Stimulated activated CD4-positive, alpha-beta T cell treated with anti-CD3 and anti-CD28 coated beads, Interleukin-2, amount 100 ng/mL, for 48 hours (primary cell): ENCODE measurements around the gene TAF1C.
"Not testable (repeated sequence)": the region's sequence is repeated elsewhere in the genome, so short reads cannot be mapped to it uniquely, and the experiment has no call there.

Source experiments
- DNase-seq, 2 donors: peaks; one replicate each; pipeline ENCODE4 v3.0.0-alpha.2; 2020

TAF1C gene

DNA sequence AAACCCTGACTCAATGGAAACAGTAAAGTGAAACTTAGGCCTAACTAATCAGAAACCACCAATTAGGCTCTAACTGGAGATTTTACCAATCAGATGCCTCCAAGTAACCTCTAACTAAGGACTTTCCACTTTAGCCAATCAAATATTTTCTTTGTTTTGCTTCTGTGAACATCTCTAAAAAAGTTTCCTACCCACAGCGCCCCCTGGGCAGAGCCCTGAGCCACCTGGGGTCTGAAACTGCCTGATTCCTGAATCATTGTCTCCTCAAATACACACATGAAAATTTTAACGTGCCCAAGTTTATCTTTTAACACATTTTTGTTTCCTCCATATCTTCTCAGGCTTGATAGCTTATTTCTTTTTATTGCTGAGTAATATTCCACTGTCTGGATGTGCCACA is 23.1 kb upstream of the TAF1C start:
- DNase-seq, result no peak

DNA sequence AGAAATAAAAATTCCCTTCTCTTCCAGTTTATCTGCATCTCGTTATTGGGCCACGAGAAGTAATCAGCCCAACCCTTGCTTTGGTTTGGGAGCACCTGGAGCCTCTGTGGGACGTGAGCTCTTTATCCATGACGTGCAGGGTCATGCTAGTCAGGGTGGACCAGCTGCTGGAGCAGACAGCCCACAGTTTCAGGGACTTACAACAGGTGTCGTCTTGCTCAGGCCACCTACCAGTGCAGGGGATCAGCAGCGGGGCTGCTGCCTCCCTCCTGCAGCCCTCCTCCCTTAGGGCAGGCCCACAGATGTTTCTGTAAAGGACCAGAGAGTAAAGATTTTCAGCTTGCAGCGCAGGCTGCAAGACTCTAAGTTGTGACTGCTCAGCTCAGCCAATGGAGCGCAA is 21.0 kb upstream of the TAF1C start:
- no peak for DNase-seq

DNA sequence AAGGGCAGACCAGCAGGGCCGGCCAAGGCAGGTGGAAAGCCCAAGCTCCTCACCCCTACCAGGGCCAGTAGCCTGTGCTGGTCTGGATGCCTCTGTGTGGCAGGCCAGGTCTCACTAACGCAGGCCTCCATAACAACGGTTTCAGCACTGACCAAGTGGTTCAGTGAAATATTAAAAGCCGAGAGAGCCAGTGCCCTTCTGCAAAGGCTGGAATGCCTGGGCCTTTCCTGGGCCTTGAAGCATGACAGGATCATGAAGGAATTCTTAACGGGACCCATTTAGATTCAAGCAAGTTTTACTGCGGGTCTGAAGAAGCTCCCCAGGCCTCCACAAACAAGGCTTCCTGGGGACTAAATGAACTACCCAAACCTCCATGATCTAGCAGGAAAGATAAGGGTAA is 20.4 kb upstream of the TAF1C start:
- no peak for DNase-seq

DNA sequence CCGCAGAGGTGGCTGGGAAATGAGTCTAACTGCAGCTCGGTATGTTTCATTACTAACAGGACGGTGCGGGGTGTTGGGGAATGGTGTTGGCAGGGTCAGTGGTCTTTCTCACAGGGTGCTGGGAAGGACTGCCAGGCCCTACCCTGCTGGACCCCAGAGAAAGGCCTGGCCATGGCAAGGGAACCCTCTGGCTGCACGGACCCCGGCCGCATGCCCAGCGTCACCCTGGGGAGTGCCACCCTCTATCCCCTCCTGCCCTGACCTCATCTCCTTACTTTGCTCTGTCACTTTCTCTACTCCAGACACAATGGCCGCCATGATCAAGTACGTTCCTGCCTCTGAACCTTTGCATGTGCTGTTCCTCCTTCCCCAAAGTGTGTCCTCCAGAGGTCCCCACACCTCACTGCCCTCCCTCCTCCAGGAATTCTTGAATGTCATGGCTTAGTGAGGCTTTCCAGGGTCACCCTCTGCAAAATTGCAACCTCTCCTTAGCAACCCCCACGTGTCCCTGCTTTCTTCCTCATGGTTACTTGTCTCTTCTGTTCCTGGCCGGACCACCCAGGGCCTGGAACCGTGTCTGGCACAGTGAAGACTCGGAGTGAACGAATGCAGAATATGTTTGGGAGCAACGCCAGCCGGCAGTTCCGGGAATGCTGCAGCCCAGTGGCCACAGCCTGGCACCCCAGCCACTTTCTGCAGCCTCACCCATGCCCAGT is 19.3 kb upstream of the TAF1C start:
- DNase-seq, result no peak

DNA sequence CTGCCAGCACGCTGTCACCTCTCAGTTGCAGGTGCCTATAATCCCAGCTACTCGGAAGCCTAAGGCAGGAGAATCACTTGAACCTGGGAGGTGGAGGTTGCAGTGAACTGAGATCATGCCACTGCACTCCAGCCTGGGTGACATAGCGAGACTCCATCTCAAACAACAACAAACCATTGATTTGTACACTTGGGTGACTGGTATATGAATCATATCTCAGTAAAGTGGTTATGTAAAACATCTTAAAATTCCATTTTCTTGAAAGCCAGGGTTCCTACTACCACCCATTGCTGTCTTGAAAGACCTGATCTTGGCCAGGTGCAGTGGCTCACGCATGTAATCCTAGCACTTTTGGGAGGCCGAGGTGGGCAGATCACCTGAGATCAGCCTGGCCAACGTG is 18.3 kb upstream of the TAF1C start:
- DNase-seq, result not testable (repeated sequence)

DNA sequence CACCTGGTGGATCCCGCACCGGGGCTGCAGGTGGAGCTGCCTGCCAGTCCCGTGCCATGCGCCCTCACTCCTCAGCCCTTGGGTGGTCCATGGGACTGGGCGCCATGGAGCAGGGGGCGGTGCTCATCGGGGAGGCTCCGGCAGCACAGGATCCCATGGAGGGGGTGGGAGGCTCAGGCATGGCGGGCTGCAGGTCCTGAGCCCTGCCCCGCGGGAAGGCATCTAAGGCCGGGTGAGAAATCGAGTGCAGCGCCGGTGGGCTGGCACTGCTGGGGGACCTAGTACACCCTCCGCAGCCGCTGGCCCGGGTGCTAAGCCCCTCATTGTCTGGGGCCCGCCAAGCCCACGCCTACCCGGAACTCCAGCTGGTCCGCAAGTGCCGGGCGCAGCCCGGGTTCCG is 17.7 kb upstream of the TAF1C start:
- DNase-seq, result not testable (repeated sequence)

DNA sequence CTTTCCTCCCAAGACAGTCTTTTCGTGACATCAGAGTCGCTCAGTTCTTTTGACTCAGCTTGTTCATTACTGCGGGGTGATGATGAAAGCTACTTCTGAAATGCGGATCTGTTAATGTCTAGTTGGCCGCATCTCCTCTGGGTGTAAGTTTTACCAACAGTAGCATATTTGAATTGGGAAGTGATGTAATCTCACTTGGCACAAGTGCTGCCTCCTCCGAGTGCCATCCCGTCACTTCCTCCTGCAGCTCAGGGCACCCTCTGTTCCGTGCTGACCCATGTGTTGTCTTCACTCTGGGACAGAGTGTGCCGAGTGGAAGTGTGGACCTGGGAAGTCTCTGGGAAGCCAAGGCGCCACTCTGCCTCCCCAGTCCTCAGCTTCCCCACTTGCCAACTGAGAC is 13.0 kb upstream of the TAF1C start:
- no peak for DNase-seq

DNA sequence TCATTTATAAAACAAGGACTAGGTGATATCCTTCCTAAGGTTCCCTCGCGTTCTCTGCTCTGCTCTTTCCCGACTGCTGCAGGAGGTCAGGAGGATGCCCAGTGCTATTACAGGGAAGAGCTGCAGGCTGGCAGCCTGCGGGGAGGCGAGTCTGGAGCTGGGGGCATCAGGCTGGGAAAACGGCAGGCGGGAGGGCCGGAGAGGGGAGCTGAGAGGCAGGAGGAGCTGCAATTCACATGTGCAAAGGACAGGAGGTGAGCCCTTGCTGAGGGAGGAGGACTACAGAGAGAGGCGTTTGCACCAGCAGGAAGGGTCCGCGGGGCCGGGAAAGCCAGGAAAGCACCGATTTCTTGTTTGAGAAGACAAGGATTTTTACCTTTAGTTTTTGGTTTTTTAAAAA is 12.2 kb upstream of the TAF1C start:
- DNase-seq, result no peak

DNA sequence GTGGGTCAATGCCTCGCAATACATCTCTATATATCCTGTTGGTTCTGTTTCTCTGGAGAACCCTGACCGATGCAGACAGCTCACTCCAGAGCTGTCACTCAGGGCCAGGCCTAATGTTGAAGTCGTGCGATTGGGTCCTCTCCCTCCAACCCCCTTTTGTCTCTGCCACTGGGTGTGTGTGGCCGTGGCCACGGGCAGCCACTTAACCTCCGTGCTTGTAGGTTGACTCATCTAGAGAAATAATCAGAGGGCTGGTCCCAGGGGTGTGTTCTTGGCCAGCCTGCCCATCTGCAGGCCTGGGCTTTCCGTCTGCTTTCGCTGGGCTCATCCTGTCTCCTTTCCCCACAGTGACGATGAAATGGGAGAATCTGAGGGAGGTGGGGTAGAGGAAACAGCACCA is 11.5 kb upstream of the TAF1C start:
- DNase-seq, result no peak

DNA sequence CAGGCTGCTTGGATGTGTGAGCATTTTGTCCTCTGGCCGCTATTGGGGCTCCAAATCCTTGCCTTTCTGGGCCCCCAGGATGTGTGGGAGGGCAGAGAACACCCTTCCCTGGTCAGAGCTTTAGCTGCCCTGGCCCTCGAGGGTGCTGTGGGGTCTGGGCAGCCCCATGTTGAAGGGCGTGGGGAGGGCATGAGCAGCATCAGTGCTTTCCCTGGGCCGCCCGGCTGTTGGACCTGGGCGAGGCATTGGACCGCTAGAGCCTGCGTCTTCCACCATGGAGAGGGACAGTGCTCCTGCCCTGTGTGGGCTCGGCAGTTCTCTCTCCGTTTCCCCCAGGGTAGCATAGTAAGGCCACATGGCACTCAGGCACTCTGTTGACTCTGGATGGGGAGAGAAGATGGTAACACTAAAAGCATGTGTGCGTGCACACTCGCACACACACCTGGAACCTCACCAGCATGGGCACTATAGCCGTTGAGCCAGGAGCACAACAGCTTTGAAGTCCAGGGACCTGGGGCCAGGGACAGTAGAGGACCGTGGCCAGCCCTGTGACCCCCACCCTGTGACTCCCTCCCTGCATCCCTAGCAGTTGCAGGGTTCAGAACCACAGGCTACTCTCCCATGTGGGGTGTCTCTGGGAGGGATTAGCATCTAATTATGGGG is 10.7 kb upstream of the TAF1C start:
- no peak for DNase-seq

DNA sequence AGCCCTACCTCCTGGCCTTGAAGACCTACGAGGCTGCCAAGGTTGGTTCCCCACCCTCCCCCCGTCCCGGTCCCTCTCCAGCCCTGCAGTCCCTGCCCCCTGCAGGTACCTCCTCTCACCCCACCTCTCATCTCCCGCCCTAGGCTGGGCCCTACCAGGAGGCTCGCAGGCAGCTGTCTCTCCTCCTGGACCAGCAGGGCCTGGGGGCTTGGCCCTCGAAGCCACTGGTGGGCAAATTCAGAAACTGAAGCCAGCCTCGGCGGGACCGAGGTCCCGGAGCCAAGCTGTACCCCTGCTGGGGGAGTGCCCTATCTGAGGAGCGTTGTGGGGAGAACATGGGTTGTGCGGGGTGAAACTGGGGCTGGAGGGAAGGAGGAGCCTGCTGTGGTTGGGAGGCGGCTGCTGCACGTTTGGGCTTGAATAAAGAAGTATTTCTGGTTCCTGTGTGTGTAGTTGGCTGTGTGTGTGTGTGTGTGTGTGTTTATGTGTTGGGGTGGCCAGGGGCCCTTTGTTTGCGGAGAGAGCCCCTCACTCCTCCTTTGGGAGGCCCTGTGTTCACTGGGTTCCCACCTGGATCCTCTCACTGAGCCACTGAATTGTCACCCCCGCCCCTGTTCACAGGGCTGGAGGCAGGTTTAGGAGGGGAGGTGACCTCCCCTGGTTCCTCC is 10.0 kb upstream of the TAF1C start:
- no peak for DNase-seq

DNA sequence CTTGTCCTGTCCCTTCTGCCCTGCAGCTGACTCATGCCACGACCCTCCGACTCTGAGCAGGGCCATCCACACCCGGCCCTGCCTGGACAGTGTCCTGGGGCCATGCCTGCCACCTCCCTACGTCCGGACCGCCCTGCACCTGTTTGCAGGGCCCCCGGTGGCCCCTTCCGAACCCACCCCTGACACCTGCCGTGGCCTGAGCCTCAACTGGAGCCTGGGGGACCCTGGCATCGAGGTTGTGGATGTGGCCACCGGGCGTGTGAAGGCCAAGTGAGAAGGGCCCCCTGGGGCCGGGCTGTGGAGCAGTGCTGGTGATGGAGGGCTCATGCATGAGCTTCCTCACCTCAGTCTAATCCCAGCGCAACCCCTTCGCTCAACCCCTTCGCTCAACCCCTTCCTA is 9.2 kb upstream of the TAF1C start:
- no peak for DNase-seq

DNA sequence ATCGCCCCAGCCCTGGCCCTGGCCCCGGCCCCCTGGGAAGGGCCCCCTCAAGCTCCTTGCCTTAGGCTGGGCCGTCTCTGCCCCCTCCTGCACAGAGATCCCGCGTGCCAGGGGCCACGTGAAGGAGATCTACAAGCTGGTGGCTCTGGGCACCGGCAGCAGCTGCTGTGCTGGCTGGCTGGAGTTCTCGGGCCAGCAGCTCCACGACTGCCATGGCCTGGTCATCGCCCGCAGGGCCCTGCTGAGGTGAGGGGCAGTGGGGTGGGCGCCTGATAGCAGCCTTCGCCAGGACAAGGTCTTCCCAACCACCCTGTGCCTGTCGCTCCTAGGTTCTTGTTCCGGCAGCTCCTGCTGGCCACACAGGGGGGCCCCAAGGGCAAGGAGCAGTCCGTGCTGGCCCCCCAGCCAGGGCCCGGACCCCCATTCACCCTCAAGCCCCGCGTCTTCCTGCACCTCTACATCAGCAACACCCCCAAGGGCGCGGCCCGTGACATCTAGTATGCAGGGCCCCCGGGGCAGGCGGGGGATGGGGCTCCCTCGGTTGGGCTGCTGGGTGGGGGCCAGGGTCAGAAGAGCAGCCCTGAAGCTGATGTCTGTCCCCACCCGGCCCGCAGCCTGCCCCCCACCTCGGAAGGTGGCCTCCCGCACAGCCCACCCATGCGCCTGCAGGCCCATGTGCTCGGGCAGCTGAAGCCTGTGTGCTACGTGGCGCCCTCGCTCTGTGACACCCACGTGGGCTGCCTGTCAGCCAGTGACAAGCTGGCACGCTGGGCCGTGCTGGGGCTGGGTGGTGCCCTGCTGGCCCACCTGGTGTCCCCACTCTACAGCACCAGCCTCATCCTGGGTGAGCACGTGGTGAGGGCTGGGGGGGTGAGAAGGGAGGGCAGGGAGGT is 8.6 kb upstream of the TAF1C start:
- no peak for DNase-seq

DNA sequence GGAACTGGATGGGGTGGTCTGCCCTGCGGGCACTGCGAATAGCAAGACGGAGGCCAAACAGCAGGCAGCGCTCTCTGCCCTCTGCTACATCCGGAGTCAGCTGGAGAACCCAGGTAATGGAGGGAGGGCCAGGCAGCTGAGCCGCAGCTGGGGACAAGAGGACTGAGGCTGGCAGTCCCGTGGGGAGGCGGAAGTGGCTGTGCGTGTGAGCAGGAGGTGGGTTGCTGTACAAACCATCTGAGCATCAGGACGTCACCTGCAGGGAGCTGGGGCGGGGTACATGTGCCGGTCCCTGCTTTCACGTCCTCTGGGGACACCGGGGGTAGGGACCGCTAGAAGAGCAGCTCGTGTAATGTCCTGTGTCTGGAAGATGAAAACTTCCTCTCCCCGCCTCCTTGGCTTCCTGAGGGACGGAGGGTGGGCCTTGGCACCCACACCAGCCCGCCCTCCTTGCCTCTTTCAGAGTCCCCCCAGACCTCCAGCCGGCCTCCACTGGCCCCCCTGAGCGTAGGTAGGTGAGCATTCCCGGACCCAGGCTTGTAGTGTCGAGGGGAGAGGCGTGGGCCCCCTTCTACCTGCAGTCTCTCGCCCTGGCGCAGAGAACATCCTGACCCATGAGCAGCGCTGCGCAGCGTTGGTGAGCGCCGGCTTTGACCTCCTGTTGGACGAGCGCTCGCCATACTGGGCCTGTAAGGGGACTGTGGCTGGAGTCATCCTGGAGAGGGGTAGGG is 7.8 kb upstream of the TAF1C start:
- no peak for DNase-seq

DNA sequence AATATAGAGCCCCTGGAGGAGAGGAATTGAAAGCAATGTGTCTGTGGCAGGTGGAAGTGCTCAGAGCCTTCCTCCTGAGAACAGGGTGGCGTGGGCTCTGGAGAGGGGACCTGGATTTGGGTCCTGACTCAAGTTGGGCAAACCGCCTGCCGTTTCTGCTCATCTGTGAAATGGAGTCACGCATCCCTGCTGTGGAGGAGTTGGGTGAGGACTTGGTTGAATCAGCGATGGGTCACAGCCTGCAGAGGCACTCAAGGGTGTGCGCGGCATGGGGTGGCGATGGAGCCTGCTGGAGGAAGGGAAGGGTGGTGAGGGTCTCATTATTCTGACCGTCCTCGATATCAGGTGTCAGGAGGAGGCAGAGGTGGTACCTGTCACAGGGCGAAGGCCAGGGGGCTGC is 7.2 kb upstream of the TAF1C start:
- no peak for DNase-seq

DNA sequence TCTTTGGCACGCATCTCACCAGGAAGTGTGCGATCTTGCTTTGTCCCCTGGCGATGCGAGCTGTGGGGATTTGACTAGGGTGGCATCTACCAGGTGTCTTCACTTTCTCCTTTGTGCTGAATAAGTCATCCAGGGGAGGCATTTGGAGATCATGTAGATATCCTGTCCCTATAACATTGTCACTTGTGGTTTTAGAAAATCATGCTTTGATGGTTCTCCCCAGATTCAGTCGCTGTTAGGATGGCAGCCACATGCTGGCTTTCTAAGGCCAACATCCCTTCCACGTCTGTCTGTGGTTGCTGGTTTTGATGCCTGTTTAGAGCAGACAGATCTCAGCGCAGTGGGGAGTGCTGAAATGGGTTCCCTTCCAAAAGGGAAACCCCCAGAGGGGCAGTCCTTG is 6.6 kb upstream of the TAF1C start:
- no peak for DNase-seq

DNA sequence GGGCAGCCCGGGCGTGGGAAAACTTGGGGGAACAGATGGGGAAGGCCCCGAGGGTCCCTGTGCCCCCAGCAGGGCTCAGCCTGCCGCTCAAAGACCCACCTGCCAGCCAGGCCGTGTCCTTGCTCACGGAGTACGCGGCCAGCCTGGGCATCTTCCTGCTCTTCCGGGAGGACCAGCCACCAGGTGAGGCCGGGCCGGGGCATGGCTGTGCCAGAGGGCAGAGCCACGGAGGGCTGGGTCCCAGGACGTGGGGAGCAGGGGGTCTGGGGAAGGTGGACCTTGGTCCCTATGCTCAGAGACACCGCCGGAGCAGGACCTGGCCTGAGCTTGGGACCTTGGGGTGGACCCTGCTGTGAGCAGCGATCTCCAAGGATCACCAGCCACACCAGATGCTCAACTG is 4.6 kb upstream of the TAF1C start:
- DNase-seq, result no peak

DNA sequence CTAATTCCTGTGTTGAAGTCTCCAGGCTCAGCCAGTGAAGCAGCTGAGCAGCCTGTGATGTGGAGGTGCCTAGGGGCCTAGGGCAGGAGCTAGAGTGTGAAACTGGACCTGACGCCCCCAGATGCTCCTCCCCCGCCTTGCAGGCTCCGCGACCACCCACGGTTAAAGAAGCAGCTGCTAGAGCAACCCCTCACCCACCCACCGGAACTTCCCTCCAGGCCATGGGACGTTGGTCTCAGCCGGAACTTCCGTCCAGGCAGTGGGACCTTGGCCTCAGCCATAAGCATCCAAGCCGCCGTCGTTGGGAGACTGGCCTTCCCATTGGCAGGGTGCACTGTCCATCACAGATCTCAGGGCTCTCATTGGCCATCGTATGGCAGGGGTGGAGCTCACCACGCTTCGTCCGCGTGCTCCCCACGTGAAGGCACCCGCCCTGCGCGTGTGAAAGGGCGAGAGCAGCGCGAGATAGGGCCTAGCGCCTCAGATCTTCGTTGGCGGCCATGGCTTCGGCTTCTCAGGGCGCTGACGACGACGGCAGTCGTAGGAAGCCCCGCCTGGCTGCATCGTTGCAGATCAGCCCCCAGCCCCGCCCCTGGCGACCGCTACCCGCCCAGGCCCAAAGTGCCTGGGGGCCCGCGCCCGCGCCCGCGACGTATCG is 4.0 kb upstream of the TAF1C start, which contains the start of gene ADAD2:
TSS of gene ADAD2 (plus strand) at position 427 of the 658 bp plus-strand sequence. CDS start at position 501, 74 bp downstream.
- no peak for DNase-seq

DNA sequence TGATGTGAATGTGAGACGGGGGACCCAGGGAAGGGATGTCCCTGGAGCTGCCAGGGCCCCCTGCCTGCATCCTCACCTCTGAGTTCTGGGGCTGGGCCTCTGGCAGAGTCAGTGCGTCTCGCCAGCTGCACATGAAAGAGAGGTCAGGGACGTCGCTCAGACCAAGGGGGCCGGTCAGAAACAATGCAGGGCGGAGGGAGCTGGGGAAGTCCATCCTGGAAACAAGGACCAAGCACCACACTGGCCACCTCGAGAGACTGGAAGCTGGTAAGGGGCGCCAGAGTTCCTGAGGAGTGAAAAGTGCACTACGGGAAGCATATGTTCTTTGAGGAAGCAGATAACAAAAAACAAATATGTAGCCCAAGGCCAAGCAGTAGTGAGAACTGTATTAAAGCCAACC is 2.1 kb downstream of the TAF1C start:
- no peak for DNase-seq

DNA sequence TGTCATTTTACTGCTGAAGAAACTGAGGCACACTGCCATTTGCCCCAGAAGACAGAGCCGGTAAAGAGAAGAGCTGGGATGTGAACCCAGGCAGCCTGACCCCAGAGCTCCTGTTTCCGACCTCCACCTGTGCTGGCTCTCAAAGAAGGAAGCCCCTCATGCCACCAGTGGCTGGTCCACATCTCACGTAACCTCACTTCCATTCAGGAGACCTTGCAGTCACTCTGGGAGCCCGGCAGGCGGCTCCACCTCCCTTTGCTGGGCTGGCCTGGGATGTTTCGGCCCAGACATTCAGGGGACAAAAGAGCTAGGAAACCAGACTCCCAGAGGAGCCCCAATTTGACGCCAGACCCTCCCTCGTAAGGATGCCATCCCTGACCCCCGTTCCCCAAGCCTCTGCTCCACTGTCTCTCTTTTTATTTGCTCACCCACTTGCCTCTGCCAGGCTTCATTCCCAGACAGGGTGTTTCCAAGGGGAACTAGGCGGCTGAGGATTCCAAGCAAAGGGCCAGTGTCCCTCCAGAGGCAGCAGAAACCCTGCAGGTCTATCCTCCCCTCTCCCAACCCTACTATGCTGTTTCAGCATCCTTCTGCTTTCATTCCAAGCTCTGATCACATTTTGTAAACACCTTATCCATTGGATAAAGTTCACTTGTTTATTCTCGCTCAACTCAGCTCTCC is 2.8 kb downstream of the TAF1C start:
- no peak for DNase-seq

DNA sequence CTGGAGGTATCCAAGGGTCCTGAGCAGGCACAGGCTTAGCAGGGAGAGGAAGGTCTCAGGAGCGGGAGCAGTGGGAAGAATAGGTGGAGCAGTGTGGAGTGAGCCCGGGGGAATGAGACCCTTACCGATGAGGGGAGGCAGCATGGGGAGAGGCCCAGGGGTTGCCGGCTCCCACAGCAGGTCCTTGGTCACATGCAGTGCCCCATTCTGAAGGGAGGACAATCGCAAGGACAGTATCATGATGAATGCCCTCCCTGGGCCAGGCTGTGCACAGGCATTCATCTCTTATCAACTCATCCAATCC is 3.3 kb downstream of the TAF1C start:
- DNase-seq, result no peak
